ENCODE measurements around the gene FAM222A.

FAM222A gene

DNA sequence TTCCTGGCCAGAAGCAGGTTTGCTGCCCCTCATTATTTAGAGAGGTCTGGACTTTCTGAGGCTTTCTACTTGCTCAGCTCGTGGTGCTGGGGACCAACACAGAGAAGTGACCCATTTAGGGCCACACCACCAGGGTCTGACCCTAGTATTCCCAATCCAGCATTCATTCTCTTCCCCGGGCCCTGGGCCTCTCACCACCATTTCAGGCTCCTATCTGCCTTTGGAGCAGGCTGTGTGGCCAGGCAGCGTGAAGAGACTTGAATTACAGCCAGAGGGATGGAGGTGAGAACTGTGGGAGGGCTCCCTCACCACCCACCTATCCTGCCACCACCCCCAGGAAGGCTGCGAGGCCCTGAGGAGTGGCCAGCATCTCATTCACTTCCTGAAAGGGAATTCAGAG lies 24.6 kb downstream of the FAM222A start:
- no peak for DNase-seq (ENCODE audit: low read depth)

DNA sequence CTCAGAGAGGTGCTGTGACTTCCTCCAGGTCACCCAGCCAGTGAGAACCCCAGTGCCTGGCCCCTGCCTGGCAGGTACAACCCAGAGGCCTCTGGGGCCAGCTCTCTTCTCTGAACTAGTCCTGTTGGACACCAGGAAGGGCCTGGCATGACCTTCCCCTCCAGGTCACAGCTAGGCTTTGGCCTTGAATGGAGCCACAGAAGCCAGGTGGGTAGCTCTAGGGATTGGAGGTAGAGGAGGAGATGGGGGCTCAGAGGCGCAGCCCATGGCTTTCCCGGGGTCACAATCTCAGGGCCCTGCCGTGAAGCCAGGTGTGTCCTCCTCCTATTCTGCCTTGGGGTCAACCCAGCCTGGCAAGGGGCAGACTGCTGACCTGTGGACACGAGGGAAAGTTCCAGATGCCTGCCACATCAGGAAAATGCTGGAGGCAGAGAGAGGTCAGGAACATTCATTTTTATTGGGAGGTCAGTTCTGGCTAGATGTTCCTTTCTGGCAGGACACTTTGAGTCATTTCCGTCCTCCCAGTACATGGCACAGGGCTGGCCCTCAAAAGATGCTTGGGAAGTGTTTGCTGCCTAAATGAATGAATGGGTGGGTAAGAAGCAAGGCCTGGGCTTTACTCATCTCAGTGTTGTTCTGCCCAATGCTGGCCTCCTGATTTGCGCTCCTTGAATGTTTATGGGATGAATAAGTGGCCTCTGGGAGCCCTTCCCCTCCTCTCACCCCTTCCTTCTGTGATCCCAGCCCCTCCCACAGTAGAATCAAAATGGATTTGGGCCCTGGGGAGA lies 25.4 kb downstream of the FAM222A start:
- DNase-seq (ENCODE audit: low read depth): no peak

DNA sequence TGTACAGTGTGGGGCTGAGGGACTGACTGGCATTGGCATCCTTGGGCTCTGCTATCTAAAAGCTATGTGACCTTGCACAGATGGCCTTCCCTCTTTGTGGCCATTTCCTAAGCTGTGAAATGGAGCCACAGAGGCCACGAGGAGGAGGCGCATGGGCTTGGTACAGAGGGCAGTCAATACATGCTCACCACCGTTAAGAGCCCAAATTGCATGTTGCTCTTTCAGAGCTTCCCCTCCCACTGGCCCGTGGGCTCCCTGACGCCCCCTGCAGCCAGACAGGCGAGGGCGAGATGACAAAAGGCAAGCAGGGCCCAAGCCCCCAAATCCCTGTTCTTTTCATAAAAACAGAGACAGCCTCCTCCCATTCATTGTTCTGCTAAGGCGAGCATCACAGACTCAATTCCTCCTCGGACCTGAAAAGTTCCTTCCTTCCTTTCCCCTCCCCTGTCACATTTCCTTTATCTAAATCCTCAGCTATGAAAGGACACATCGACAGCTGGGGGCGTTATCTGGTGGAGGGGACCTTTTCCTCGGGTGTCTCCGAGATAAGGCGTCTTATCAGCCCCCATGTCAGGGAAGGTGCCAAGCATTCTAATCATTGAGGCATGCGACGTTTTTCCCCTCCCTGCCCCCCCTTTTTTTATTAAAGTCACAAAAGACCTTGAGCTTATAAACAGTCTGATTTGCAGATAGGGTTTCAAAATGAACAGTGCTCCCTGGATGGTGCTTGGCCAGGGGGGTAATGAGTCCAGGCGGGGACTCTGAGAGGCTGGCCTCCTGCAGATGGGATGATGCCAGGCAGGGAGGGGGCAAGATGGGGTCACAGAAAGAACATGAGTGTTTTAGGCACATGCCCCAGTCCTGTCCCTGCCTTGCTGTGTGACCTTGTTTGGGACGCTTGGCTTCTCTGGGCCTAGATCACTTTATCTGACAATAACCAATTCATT lies 26.4 kb downstream of the FAM222A start:
- DNase-seq (ENCODE audit: low read depth): no peak

DNA sequence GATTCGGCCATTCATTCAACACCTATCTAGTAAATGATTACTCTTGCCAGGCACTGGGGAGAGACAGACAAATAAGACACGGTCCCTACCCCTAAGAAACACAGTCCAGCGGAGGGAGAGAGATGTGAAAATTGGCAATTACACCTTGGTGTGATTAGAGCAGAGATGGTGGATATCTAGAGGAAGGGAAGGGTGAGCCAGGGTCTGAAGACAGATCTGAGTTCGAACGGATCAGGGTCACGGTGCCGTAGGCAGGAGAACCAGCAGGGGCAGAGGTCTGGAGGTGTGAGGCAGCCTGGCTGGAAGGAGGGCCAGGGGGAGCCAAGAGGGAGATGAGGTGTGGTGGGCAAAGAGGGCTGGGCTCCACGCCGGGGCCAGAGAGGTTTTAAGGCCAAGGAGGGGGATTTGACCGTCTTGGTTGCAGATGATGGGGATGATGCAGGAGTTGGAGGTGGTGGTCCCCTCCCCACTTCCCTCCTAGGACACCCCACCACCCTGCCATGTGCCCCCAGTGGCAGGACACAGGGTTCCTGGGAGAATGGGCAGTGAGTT lies 27.1 kb downstream of the FAM222A start:
- no peak for DNase-seq (ENCODE audit: low read depth)

DNA sequence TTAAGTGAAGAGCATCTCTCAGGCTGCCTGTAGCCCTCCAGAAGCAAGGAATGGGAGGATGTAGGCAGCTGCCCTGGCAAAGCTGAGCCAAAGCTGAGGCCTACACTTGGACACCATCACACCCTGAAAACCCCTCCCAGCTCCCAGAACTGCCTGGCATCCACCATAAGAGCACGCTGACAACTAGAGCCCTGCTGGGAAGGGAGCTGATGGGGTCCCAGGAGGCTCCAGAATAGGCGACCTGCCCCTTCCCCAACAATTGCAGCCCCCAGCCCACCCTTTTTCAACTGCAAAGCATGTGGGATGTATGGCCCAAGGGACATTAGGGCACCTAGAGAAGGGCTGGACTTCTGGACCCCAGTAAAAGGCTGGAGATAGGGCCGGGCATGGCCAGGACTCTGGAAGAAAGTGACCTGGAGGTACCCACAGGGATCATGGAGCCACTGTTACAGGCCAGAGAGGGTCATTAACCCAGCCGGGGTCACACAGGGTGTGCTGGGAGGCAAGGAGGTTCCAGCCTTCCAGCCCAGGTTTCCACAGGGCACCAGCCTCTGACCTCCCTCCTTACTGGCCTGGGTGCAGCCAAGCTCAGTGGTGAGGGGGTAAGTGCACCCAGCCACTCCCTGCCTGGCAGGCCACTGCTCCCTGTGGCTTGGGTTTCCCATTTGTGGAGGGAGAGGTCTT lies 27.8 kb downstream of the FAM222A start:
- no peak for DNase-seq (ENCODE audit: low read depth)

DNA sequence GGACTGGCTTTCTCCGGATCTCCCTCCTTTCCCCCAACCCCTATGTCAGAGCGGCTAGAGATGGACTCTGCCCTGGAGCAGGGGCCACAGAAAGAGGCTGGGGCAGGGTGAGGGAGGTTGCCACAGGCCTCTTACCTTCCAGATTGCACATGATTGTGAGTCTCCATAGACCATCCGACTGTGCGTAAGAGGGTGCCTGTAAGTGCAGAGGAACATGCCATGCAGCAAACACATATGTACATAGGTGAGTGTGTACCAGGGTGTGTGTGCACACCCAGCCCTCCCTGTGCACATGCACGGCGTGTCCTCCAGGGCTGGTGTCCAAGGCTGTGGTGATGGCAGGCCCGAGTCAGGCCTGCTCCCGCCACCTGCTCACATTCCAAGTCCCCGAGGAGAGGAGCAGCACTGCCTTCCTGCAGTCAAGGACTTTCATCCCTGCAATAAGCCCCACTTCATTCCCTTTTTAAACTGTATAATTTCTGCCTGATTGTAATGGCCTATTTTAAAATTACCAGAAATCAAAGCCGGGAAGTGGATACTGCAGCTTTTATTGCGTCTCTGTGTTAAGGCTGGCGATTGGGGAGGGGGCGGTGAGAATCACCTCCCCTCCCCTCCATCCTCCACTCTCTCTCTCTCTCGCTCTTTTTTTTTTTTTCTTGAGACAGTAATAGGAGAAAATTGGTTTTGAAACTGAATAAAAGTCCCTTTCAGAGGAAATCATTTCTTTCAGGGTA lies 28.5 kb downstream of the FAM222A start:
- DNase-seq (ENCODE audit: low read depth): no peak

DNA sequence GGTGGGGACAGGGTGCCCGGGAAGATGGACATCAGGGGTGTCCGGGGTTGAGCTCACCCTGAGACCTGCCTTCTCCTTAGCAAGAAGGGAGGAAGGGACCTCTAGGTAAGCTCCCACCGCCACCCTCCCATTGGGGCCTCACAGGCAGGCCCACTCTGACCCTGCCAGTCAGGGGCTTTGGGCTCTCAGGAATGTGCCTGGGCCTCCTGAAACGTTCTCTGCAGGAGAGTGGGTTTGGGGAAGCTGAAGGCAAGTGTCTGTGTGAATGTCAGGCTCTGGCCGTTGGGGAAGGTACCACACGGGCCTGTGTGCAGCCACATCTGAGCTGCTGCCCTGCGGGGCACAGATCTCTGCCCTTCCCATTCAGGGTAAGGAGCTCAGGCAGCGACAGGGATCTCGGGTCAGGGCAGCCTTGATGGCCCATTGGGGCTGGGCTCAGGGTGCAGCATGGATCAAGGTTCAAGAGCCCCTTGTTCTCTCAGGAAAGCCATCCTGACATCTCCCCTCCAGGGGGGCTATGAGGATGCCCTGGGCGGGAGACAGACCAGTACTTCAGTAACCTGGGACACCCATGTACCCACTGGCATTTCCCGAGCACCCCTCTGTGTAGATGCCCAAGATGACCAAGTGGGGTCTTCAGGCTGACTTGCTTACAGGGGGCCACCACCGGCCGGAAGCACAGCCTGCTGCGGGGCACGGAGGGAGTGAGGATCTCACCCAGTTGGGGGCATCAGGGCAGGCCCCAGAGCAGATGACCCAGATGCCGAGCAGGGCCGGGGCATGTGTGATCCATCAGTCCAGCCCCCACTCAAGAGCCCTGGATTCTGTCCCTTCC lies 29.7 kb downstream of the FAM222A start:
- no peak for DNase-seq (ENCODE audit: low read depth)

DNA sequence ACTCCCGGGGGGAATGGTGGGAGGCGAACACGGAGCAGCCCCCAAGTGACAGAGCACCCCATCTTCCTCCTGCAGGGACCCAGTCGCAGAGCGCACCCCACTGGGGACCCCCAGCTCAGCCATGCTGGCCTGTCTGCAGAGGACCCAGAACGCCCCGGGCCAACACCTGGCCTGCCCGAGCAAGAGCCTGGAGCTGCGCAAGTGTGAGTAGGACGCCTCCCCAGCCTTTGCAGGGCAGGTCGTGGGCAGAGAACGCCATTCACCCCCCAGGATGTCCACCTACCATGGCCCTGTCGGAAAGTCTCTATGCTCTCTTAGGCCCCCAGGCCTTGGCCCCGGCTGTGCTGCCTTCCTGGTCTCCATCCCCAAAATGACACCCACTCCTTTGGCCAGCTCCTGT lies 30.4 kb downstream of the FAM222A start:
- DNase-seq (ENCODE audit: low read depth): no peak

DNA sequence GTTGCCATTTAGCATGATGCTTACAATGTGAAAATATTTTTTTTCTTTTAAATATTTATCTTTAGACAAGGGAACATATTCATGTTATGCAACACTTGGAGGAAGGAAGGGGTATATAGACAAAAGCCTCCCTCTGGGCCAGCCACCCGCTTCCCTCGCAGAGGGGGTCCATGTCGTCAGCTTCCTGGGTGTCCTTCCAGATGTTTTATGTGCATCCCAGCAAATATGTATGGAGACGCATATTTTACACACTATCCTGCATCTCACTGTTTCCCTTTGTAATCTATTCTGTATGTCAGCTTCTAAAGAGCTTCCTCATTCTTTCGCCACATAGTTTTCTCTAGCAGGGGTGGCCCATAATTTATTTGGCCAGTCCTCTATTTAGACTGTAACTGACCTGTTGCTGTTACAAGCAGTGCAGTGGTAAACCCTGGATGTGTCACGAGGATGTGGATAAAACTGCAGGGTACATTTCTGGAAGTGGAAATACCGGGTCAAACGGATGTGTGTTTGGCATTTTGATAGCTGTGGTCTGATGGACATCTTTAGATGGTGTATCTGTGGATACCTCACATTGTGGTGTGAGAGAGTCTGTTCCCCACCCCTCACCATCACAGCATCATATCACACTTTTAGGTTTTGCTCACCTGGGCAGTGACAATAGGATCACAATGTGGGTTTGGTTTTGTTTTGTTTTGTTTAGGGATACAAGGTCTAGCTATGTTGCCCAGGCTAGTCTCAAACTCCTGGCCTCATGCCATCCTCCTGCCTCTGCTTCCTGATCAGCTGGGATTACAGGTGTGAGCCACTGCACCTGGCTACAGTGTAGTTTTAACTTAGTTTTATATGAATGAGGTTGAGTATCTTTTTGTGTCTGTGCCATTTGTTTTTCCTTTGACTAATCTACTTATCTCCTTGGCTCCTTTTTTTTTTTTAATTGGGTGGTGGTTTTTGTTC lies 31.6 kb downstream of the FAM222A start:
- no peak for DNase-seq (ENCODE audit: low read depth)

DNA sequence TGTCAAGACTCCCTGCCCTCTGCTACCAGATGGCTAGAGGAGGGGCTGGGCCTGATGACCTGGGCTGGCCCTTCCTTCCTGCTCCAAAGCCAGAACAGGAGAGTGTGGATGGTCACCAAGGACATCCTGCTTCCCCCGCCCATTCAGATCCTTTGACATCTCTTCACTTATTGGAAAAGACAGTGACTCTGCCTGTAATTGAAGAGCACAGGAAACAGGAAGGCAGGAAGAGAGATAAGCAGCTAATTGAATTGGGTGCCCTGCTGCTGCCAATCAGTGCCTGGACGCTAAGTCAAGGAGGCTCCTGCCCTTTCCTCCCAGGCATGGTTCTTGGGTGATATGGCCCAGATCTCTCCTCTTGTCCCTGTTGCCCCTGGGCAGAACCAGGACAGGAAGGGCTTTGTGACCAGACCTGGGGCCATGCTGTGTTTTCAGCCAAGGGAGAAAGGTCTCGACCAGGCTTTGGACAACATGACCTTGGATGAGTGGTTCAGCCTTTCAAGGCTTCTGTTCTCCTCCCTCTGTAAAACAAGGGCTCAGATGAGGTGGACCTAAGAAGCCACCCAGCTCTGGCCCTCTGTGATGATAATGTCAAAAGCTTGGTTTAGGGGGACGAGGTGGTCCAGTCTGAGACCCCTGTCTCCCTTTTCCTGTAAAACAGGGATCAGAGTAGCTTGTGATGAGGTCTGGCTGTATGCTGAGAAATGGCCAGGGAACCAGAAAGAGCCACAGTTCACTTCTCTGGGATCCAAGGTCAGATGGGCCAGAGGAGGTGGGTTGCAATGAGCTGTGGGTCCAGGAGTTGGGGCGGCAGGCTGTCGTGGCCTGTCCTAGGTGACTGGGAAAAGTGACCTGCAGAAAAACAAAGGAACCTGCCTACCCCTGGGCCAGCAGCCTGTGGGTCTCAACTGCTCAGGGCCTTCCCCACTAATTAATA lies 38.8 kb downstream of the FAM222A start:
- no peak for DNase-seq (ENCODE audit: low read depth)

DNA sequence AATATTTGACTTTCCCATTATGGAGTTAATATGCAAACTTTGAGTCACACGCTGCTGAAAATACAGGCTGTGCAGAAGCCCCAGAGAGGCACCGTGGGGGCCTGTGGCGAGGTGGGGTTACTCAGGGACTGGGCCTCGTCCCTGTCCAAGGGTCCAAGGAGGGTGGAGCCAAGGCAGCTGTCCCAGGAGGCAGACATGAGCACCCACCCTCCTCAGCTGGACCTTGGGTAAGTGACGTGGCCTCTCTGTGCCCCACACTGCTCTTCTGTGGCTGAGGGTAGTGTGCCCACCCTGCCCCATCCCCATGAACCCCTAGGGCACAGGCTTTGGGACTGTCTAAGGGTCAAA lies 39.4 kb downstream of the FAM222A start:
- no peak for DNase-seq (ENCODE audit: low read depth)

DNA sequence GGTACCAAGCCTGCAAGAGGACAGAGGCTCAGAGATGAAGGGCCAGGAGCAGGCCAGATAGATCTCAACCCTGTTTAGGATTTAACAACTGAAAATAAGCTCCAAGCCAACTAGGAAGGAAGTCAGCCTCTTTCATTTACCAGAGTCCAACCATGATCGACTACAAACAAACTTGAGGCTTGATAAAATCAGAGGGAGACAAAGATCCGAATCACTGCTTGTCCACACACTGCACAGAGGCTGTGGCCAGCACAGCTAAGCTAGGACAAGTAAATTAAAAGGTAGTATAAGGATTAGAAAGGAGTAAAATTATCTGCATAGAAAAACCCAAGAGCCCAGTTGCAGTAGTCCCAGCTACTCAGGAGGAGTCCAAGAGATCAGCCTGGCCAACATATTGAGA lies 40.3 kb downstream of the FAM222A start:
- DNase-seq (ENCODE audit: low read depth): no peak

DNA sequence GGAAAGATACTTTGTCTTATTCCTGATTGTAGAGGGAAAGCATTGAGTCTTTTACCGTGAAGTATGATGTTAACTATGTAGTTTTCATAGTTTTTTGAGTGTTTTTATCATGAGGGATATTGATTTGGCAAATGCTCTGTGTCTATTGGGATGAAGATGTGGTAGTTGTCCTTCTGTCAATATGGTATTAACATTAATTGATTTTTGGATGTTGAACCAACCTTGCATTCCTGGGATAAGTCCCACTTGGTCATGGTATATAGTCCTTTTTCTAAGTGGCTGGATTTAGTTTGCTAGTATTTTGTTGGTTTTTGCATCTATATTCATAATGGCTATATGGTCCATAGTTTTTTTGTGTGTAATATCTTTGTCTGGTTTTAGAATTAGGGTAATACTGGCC lies 42.8 kb downstream of the FAM222A start:
- no peak for DNase-seq (ENCODE audit: low read depth)

DNA sequence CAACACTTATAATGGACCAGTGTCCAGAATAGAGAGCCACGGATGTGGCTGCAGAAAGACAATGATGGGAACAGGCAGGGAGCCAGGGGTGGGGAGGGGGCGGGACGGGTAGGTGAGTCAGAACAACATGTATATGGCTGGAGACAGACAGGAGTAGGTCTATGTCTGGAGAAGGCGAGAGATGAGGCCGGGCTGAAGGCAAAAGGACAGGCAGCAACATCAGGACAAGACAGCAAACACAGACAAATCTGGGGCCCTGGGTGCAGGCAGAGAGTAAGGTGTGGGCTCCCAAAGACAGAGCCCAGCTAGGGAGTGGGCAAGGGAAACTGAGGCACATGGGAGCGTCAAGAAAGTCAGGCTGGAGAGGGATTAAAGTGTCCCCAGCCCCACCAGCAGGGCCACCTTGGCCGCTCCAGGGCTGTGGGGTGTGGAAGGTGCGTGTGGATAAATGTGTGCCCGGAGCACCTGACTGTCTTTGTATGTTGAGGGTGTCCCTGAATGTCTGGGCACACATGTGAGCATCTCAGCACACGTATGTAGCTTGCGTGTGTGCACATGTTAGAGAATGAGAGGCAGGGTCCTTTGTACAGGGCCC lies 44.1 kb downstream of the FAM222A start:
- no peak for DNase-seq (ENCODE audit: low read depth)

DNA sequence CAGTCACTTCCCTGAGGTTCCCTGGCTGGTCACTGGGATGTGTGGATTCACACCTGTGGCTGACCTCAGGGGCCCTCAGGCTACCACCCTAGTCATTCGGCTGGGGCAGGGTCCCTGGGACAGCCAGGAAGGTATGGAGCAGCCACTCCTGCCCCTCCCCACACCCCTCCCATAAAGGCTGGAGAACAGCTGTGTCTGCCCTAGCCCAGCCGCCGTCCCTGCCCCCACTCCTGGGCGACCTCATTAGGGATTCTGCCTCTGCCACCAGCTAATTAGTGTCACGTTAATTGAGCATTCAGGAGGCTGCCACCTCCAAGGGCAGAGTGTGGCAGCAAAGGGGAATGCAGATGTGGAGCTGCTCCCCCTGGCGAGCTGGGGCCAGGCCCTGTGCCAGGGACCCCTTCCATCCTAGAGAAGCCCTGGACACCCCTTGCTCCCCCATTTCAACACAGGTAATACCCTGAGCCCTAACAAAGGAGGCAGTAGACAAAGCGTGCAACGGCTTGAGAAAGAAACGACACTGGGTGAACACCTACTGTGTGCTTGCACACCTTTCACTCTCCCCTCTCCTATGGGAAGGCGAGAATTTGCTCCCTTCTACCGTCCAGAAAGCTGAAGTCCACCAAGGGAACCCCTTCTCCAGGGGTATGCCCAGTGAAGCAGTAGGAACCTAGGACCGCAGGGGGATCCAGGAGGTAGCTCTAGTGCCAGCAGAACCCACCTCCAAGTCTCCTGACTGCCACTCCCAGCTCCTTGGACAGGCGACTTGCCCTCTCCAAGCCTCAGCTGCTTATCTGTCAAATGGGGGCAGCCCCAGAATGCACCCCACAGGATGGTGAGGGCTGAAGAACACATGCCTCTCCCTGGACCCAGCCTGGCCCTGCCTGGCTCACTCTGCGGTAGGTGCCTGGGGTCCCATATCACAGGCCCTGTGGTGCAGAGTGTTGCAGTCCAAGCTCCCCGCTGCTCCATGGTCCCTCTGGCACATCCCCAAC lies 45.1 kb downstream of the FAM222A start:
- DNase-seq (ENCODE audit: low read depth): no peak

DNA sequence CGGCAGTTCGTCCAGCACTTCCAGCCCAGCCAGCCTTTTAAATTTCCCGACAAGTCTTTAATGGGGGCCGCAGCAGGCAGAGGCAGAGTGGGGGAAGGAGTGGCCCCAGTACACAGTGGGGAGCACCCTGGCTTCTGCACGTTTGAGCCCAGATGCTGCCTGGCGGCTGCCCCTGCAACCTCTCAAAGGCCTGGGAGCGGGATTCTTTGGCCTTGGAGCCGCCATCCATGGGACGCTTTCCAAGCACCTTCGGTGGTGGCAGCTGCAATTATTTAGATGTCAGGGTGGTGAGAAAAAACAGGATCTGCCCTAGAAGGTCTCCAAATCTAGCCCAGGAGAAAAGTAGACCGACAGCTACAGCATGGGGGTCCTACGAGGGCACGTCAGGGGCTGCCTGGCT lies 46.0 kb downstream of the FAM222A start:
- DNase-seq (ENCODE audit: low read depth): no peak
